Measurements from ENCODE around the gene MOB3C.

Gene MOB3C

GRCh38 chr1:46638921-46639320 is 22.3 kb upstream of the MOB3C start:
- TF ChIP-seq CTCF (IDR thresholded peaks at IDR 0.05; ENCODE audit: low read depth, low read length) = no peak
- no peak for DNase-seq (ENCODE audit: low read depth in 2 of 2)
- no peak overlapping the region for H3K4me3 ChIP-seq (replicated peaks in 1 of 2; ENCODE audit: low read depth in 2 of 2, low read length in 2 of 2)

- H3K4me3 ChIP-seq (replicated peaks in 1 of 2; ENCODE audit: low read depth in 2 of 2, low read length in 2 of 2) = no peak overlapping the region
- TF ChIP-seq CTCF (IDR thresholded peaks at IDR 0.05; ENCODE audit: low read depth, low read length) = no peak
- no peak for DNase-seq (ENCODE audit: low read depth in 2 of 2)
Observed at GRCh38 chr1:46637444-46638083, 21.0 kb upstream of the MOB3C start.

GRCh38 chr1:46635205-46635604 is 18.6 kb upstream of the MOB3C start:
- DNase-seq (ENCODE audit: low read depth in 2 of 2) = no peak
- TF ChIP-seq CTCF (IDR thresholded peaks at IDR 0.05; ENCODE audit: low read depth, low read length) = no peak
- H3K4me3 ChIP-seq (replicated peaks in 1 of 2; ENCODE audit: low read depth in 2 of 2, low read length in 2 of 2) = no peak overlapping the region

- TF ChIP-seq CTCF (IDR thresholded peaks at IDR 0.05; ENCODE audit: low read depth, low read length) = no peak
- H3K4me3 ChIP-seq (replicated peaks in 1 of 2; ENCODE audit: low read depth in 2 of 2, low read length in 2 of 2) = no peak overlapping the region
- no peak for DNase-seq (ENCODE audit: low read depth in 2 of 2)
Observed at GRCh38 chr1:46630719-46631118, 14.1 kb upstream of the MOB3C start.

- peak in 1 of 2 donors; percentile 52 for DNase-seq (ENCODE audit: low read depth in 2 of 2)
- no peak overlapping the region for H3K4me3 ChIP-seq (replicated peaks in 1 of 2; ENCODE audit: low read depth in 2 of 2, low read length in 2 of 2)
- no peak for TF ChIP-seq CTCF (IDR thresholded peaks at IDR 0.05; ENCODE audit: low read depth, low read length)
Observed at GRCh38 chr1:46623743-46624644, 7.4 kb upstream of the MOB3C start.

GRCh38 chr1:46622344-46622743 is 5.7 kb upstream of the MOB3C start:
- TF ChIP-seq CTCF (IDR thresholded peaks at IDR 0.05; ENCODE audit: low read depth, low read length) = peak; percentile 52
- DNase-seq (ENCODE audit: low read depth in 2 of 2) = peak; percentile 51 to 55
- H3K4me3 ChIP-seq (replicated peaks in 1 of 2; ENCODE audit: low read depth in 2 of 2, low read length in 2 of 2) = no peak overlapping the region

All from cardiac fibroblast (primary cell).